A673 (cell line): ENCODE results near the gene RNF212B. TPM values are rescaled to one million over a fixed set of nuclear protein-coding genes. Genes with fewer than 3 reads are reported as not detected.
"Not testable (repeated sequence)": the region's sequence is repeated elsewhere in the genome, so short reads cannot be mapped to it uniquely, and the experiment has no call there.

ENCODE experiments used
- BruUV-seq: library from RNA; stranded (reverse); fragments of 400-500 nt; replicated peaks from 2 replicates; lab custom pipeline; 2021; lab: Mats Ljungman, UMichigan
- CTCF ChIA-PET: fragments of 300-600 bp; sonication (Branson Sonifier 250); formaldehyde crosslinking; loops from one replicate; lab custom pipeline; 2022; ENCODE audit warnings: antibody characterized with exemption; lab: Charles Lee
- POLR2A ChIA-PET: fragments of 300-600 bp; sonication (Branson Sonifier 250); formaldehyde crosslinking; loops from one replicate; lab custom pipeline; 2022; ENCODE audit warnings: antibody characterized with exemption; ENCODE audit not compliant: low non-redundant PET; lab: Charles Lee
- DNase-seq: peaks from one replicate; pipeline ENCODE4 v3.0.0-alpha.2; 2015; ENCODE audit warnings: low spot score
- H3K27ac ChIP-seq: fragments of 200-600 bp; sonication (generic); 2 replicates; pipeline ENCODE4 v1.5.1; 2016; ENCODE audit warnings: mixed run types, low read depth, mild to moderate bottlenecking, mixed read lengths, antibody characterized with exemption, low read length; ENCODE audit not compliant: poor library complexity, severe bottlenecking
- H3K27me3 ChIP-seq: fragments of 200-600 bp; sonication (generic); replicated peaks from 2 replicates; pipeline ENCODE4 v1.6.1; 2017; ENCODE audit warnings: mixed run types, low read depth, mild to moderate bottlenecking, mixed read lengths, antibody characterized with exemption, low read length; ENCODE audit not compliant: insufficient read depth, poor library complexity
- H3K36me3 ChIP-seq: fragments of 200-600 bp; sonication (generic); 2 replicates; pipeline ENCODE4 v1.6.1; 2016; ENCODE audit warnings: mixed run types, mild to moderate bottlenecking, mixed read lengths, antibody characterized with exemption, low read length; ENCODE audit not compliant: insufficient read depth, poor library complexity, severe bottlenecking
- H3K4me1 ChIP-seq: fragments of 200-600 bp; sonication (generic); 2 replicates; pipeline ENCODE4 v1.6.1; 2017; ENCODE audit warnings: mixed run types, mild to moderate bottlenecking, mixed read lengths, antibody characterized with exemption, low read length; ENCODE audit not compliant: insufficient read depth, poor library complexity, severe bottlenecking
- H3K4me3 ChIP-seq: fragments of 200-600 bp; sonication (generic); 2 replicates; pipeline ENCODE4 v1.5.1; 2016; ENCODE audit warnings: low read depth, mixed run types, mild to moderate bottlenecking, mixed read lengths, low read length; ENCODE audit not compliant: poor library complexity, severe bottlenecking
- H3K9me3 ChIP-seq: fragments of 200-600 bp; sonication (generic); 2 replicates; pipeline ENCODE4 v1.6.1; 2016; ENCODE audit warnings: mixed run types, low read depth, mild to moderate bottlenecking, mixed read lengths, antibody characterized with exemption, low read length; ENCODE audit not compliant: poor library complexity, severe bottlenecking
- EZH2 ChIP-seq: fragments of 200-600 bp; sonication (generic); IDR thresholded peaks from 2 replicates; pipeline ENCODE4 v1.6.1; 2017; ENCODE audit warnings: borderline replicate concordance, low read depth, mild to moderate bottlenecking, mixed read lengths, antibody characterized with exemption, low read length; ENCODE audit not compliant: poor library complexity, severe bottlenecking
- intact Hi-C: fragments of 100-400 bp; cut with micrococcal nuclease; formaldehyde crosslinking; loops from one replicate; pipeline ENCODE4 v1.10.0; 2022; ENCODE audit not compliant: unreplicated experiment
- total RNA-seq: library from RNA; stranded (reverse); gene quantifications from 2 replicates; pipeline ENCODE4 v1.2.3, GENCODE V29; 2021
- TF ChIP-seq, protein P1 (sequence below): fragments of 300-800, 200-600 bp; sonication (generic); conservative IDR thresholded peaks from 2 replicates; pipeline ENCODE4 v1.5.1; 2017; ENCODE audit warnings: low read depth, mild to moderate bottlenecking, antibody characterized with exemption, low read length, moderate library complexity, mixed read lengths

Gene RNF212B
- total RNA-seq, 1 experiment from 2014 or later, result not detected

DNA sequence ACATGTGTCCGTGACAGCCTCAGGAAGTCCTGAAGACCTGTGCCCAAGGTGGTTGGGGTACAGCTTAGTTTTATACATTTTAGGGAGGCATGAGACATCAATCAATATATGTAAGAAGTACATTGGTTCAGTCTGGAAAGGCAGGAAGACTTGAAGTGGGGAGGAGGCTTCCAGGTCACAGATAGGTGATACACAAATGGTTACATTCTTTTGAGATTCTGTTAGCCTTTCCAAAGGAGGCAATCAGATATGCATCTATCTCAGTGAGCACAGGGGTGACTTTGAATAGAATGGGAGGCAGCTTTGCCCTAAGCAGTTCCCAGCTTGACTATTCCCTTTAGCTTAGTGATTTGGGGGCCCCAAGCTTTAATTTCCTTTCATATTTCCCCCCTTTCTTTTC lies 38.6 kb upstream of the RNF212B start:
- H3K4me3 ChIP-seq, H3K9me3 ChIP-seq, DNase-seq, BruUV-seq, H3K27me3 ChIP-seq, intact Hi-C loops, H3K27ac ChIP-seq, POLR2A ChIA-PET, H3K36me3 ChIP-seq, CTCF ChIA-PET, H3K4me1 ChIP-seq: not testable (repeated sequence)

DNA sequence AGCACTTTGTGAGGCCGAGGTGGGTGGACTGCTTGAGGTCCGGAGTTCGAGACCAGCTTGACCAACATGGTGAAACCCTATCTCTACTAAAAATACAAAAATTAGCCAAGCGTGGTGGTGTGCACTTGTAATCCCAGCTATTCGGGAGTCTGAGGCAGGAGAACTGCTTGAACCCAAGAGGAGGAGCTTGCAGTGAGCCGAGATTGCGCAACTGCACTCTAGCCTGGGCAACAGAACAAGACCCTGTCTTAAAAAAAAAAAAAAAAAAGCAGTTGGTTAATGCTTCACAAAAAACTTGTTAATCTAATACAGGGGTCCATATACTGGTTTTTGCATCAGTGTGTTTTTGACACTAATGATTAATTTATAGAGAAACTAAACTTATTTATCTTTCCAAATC lies 35.7 kb upstream of the RNF212B start:
- intact Hi-C loops, result no loop called here
- Histone ChIP-seq H3K36me3 (no peaks in the 10 kb centered on the region), H3K9me3 (no peaks in the 10 kb centered on the region), H3K4me1 (no peaks in the 10 kb centered on the region), H3K27me3 (no peaks in the 10 kb centered on the region), H3K27ac (no peak overlapping the region), H3K4me3 (no peak overlapping the region)
- no peak for TF ChIP-seq EZH2
- TF ChIP-seq, protein P1, sequence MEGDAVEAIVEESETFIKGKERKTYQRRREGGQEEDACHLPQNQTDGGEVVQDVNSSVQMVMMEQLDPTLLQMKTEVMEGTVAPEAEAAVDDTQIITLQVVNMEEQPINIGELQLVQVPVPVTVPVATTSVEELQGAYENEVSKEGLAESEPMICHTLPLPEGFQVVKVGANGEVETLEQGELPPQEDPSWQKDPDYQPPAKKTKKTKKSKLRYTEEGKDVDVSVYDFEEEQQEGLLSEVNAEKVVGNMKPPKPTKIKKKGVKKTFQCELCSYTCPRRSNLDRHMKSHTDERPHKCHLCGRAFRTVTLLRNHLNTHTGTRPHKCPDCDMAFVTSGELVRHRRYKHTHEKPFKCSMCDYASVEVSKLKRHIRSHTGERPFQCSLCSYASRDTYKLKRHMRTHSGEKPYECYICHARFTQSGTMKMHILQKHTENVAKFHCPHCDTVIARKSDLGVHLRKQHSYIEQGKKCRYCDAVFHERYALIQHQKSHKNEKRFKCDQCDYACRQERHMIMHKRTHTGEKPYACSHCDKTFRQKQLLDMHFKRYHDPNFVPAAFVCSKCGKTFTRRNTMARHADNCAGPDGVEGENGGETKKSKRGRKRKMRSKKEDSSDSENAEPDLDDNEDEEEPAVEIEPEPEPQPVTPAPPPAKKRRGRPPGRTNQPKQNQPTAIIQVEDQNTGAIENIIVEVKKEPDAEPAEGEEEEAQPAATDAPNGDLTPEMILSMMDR, result no peak
- BruUV-seq, result no TSS peak
- ChIA-PET CTCF (no interaction called here), POLR2A (no interaction called here)
- DNase-seq, result no peak

DNA sequence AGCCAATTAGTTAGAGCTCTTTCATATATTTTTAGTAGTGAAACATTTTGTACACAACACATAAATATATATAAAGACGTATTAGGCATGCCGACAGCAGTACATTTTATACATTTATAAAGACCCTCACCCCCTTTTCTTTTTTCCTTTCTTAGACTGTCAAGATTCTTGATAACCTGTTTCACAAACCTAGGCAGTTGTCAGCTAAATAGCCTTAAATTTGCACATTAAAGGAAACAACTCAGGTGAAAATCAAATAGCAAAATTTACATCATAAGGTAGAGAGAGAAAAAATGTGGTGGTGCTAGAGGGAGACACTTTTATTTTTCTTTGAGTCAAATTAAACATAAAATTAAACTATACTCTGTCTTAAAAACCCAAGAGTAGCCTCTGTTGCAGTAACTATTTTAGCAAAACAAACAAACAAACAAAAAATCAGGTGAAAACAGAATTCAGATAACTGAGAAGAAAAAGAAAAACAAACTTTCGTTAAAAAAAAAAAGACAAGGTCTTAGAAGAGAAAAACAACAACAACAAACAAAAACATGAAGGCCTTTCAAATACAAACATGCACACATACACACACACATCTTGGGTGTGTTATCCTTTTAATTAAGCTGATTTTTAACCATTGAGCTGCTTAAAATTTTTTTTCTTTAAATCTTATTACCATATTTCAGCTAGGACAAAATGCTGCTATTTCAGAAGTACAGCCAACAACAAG lies 31.2 kb upstream of the RNF212B start:
- no TSS peak for BruUV-seq
- POLR2A ChIA-PET, result no interaction called here
- CTCF ChIA-PET, result interaction anchor here (0.6 kb wide), 1 partner anchor 1180 kb away, joined by 3 read pairs; no protein-coding TSS in a partner anchor
- H3K9me3 ChIP-seq, result no peaks in the 10 kb centered on the region
- TF ChIP-seq, protein P1, result no peak
- TF ChIP-seq EZH2, result no peak
- no peak for DNase-seq
- no peaks in the 10 kb centered on the region for H3K36me3 ChIP-seq
- H3K27ac ChIP-seq, result no peak overlapping the region
- intact Hi-C loops, result no loop called here
- H3K4me1 ChIP-seq, result no peaks in the 10 kb centered on the region
- no peaks in the 10 kb centered on the region for H3K27me3 ChIP-seq
- no peak overlapping the region for H3K4me3 ChIP-seq

DNA sequence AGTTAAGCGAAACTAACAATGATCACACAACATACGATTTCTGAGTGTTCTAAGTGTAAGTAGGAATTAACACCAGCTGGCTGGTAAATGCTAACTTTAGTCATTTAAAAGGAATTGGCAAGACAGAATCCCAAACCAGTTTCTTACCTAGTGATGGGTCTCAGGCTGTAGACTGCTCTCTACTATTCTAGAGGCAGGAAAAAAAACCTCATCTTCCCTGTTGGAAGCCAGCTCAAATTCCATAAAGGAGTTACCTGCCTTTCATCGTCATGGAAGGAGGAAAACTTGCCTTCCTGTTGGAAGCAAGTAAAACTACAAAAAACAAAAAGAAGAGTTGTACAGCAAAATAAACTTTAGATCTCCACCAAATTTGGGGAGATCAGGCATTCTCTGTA lies 30.6 kb upstream of the RNF212B start:
- TF ChIP-seq, protein P1, result no peak
- no peak for TF ChIP-seq EZH2
- no peaks in the 10 kb centered on the region for H3K9me3 ChIP-seq
- H3K36me3 ChIP-seq, result no peaks in the 10 kb centered on the region
- H3K27ac ChIP-seq, result no peak overlapping the region
- no TSS peak for BruUV-seq
- DNase-seq, result no peak
- ChIA-PET CTCF (interaction anchor here (0.6 kb wide), 1 partner anchor 1181 kb away, joined by 3 read pairs; no protein-coding TSS in a partner anchor), POLR2A (no interaction called here)
- no peak overlapping the region for H3K4me3 ChIP-seq
- no peaks in the 10 kb centered on the region for H3K4me1 ChIP-seq
- H3K27me3 ChIP-seq, result no peaks in the 10 kb centered on the region
- intact Hi-C loops, result no loop called here
